Measurements from ENCODE around the gene KIF17. TPM values are rescaled to one million over a fixed set of nuclear protein-coding genes. Genes with fewer than 3 reads are reported as not detected.

KIF17 gene
- total RNA-seq, 1 donor from 2014 or later, result not detected

DNA sequence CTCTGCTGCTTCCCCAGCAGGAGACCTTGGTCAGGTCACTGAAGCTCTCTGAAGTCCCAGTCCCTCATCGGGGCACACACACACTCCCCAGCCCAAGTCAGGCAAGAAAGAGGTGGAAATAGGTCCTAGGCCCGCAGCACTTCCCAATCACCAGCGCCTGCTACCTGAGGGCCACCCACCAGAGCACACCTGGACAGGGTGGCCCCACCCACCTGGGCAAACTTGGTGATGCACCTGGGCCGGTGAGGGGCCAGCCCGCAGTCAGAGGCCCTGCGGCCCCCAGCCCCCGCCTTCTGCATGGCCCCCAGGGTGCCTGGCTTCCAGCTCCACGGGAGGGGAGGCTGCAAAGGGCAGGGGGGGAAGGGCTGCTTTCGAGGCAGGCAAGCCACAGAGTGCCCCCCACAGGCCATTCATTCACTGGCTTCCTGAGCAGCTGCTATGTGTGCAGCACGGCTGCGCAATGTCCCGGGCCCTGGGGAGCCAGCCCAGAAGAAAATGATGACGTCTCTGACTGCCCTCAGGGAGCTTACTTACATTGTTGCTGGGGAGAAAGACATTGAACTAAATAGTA is 10.0 kb upstream of the KIF17 start:
- no peak for DNase-seq
- Mint-ChIP-seq H3K4me3 (no peak overlapping the region), H3K9me3 (no peaks in the 10 kb centered on the region), H3K4me1 (peaks cover 17% of the 10 kb centered on the region), H3K27me3 (peaks cover 11% of the 10 kb centered on the region), H3K36me3 (ENCODE audit: low read depth) (no peaks in the 10 kb centered on the region), H3K27ac (no peak overlapping the region)
- ATAC-seq (ENCODE audit: low read depth), result no peak
- intact Hi-C loops (cut with micrococcal nuclease), result no loop called here
- CTCF ChIA-PET, result no interaction called here
- TF ChIP-seq, protein P1, sequence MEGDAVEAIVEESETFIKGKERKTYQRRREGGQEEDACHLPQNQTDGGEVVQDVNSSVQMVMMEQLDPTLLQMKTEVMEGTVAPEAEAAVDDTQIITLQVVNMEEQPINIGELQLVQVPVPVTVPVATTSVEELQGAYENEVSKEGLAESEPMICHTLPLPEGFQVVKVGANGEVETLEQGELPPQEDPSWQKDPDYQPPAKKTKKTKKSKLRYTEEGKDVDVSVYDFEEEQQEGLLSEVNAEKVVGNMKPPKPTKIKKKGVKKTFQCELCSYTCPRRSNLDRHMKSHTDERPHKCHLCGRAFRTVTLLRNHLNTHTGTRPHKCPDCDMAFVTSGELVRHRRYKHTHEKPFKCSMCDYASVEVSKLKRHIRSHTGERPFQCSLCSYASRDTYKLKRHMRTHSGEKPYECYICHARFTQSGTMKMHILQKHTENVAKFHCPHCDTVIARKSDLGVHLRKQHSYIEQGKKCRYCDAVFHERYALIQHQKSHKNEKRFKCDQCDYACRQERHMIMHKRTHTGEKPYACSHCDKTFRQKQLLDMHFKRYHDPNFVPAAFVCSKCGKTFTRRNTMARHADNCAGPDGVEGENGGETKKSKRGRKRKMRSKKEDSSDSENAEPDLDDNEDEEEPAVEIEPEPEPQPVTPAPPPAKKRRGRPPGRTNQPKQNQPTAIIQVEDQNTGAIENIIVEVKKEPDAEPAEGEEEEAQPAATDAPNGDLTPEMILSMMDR (IDR thresholded peaks at IDR 0.05), result no peak
- POLR2A ChIA-PET, result no interaction called here

DNA sequence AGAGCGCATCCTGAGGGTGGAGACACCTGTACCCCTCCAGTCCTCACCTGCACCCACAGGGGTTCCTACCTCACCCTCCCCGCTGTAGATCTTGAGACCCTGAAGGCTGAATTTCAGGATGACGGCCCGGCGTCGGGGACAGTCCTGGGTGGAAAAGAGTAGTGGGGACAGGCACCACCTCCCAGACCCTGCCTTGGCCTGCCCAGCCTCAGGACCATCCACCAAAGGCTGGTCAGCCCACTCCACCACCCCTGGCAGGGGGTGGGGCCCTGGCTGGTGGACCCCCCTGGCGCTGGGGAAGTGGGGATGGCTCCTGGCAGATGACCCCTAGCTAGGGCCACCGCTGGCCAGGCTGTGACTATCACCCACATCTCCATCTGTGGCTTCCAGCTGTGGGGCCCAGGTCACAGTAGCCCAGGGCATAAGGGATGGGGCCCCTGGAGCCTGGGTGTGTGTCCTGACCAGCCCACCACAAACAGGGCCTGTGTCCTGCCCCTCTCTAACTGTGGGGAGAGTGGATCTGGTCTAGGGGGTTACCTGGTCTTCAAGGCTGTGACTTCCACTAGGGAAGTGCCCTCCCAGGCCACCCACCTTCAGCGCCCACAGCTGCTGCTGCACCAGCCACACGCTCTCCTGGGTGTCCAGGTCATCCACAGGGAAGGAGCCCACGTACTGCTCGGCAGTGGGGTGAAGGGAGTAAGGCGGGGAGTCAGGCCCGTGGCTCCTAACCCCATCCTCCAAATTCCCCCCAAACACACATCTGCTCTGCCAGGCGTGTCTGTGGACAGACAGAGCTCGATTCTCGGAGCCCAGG is 9.3 kb upstream of the KIF17 start:
- no peak overlapping the region for H3K27ac Mint-ChIP-seq
- intact Hi-C loops (cut with micrococcal nuclease), result no loop called here
- TF ChIP-seq, protein P1 (IDR thresholded peaks at IDR 0.05), result no peak
- ChIA-PET CTCF (no interaction called here), POLR2A (no interaction called here)
- peaks cover 11% of the 10 kb centered on the region for H3K27me3 Mint-ChIP-seq
- peaks cover 11% of the 10 kb centered on the region for H3K4me1 Mint-ChIP-seq
- H3K36me3 Mint-ChIP-seq (ENCODE audit: low read depth), result no peaks in the 10 kb centered on the region
- ATAC-seq (ENCODE audit: low read depth), result no peak
- no peak overlapping the region for H3K4me3 Mint-ChIP-seq
- no peak for DNase-seq
- H3K9me3 Mint-ChIP-seq, result no peaks in the 10 kb centered on the region

DNA sequence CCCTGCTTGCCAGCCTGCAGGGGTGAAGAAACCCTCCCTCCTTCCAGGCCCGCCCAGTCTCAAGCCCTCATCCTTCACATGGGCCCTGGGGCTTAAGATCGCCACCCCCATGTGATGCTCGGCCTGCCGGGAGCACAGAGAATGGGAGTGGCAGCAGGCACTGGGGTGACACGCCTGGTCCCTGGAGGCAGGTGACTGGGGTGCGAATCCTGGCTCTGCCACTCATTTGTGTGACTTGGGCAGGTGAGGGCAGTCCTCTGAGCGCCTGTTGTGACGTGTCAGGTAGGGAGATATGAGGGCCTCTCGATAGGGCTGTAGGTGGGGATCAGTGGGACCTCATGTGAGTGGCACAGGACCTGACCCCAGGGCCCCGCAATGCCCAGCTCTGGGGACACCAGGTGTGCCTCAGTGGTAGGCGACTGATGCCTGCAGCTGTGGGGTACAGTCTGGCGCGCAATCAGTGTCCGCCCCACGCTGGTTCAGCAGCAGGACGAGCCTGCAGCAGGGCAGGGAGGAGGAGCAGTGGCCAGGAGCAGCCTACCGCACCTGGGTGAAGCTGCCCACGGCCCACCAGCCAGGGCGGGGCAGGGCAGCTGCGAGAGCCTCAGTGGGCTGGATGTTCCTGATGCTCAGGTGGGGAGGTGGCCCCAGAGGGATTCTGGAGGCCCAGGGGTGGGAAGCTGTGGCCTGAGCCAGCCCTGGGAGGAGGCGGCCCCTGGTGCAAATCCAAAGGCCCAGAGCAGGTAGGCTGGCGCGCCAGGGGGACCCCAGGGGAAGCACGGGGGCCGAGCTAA is 8.5 kb upstream of the KIF17 start:
- TF ChIP-seq, protein P1 (IDR thresholded peaks at IDR 0.05), result no peak
- CTCF ChIA-PET, result no interaction called here
- H3K27me3 Mint-ChIP-seq, result peaks cover 11% of the 10 kb centered on the region
- DNase-seq (no peak), ATAC-seq (ENCODE audit: low read depth) (no peak)
- no peak overlapping the region for H3K4me3 Mint-ChIP-seq
- H3K4me1 Mint-ChIP-seq, result peaks cover 9% of the 10 kb centered on the region
- H3K36me3 Mint-ChIP-seq (ENCODE audit: low read depth), result no peaks in the 10 kb centered on the region
- intact Hi-C loops (cut with micrococcal nuclease), result no loop called here
- H3K27ac Mint-ChIP-seq, result no peak overlapping the region
- H3K9me3 Mint-ChIP-seq, result no peaks in the 10 kb centered on the region
- POLR2A ChIA-PET, result no interaction called here

DNA sequence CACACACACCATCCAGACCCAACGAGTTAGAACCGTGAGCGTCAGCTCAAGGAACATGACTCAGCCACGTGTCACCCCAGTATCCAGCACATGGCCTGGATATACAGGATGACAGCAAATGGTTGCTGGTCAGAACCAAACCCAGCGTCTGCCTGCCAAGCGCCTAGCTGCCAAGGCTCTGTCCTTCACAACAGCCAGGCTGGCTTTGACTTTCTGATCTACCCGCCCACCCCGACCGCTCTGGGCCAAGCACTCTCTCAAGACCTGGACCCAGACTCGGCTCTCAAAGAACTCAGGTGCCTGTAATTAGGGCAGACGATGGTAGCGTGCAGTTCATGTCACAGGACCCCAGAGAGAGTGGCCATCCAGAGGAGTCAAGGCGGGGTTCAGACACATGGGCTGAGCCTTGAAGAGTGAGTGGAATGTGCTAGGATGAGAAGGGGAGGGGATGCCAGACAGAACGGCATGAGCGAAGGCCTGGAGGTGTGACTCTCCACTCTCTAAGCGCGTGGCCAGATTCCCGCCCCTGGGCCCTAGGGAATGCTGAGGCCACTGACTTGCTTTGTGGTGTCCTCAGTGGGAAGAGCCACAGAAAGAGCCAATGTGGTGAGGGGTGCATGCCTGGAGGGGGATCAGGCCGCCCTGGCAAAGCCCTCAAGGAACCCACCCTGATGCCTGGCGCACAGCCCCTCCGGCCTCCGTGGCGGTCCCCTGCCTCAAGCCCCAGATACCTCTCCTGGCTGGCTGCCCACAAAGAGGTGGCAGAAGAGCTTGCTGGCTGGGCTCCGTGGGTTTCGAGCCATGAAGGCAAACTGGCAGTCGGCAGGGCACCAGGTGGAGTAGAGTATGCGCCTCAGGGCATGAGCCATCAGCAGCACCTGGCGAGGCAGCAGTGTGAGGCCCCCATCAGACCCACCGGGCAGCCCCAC is 7.6 kb upstream of the KIF17 start:
- DNase-seq (no peak), ATAC-seq (ENCODE audit: low read depth) (no peak)
- Mint-ChIP-seq H3K4me3 (no peak overlapping the region), H3K27me3 (peaks cover 11% of the 10 kb centered on the region), H3K36me3 (ENCODE audit: low read depth) (no peaks in the 10 kb centered on the region), H3K9me3 (no peaks in the 10 kb centered on the region), H3K4me1 (peaks cover 5% of the 10 kb centered on the region), H3K27ac (no peak overlapping the region)
- ChIA-PET POLR2A (no interaction called here), CTCF (no interaction called here)
- TF ChIP-seq, protein P1 (IDR thresholded peaks at IDR 0.05), result no peak
- intact Hi-C loops (cut with micrococcal nuclease), result no loop called here

Measured in activated B cell treated with CpG ODN at 0.5 μM for 24 hours (primary cell).